ENCODE measurements around the gene CTSO.

- TF ChIP-seq POLR2AphosphoS5 (IDR thresholded peaks at IDR 0.05), result no peak
- TF ChIP-seq CTCF (IDR thresholded peaks at IDR 0.05 in 8 of 11, conservative IDR thresholded peaks at IDR 0.05 in 3 of 11), result no peak
- no peak for TF ChIP-seq POLR2A (IDR thresholded peaks at IDR 0.05)
Measured at GRCh38 chr4:155929833-155930232, 23.8 kb downstream of the CTSO start.
